ENCODE data around the gene C16orf92.
A peak's percentile ranks its signal among the peaks of the same experiment; 100 is the strongest.
"Not testable (repeated sequence)": the region's sequence is repeated elsewhere in the genome, so short reads cannot be mapped to it uniquely, and the experiment has no call there.

Gene C16orf92

DNA sequence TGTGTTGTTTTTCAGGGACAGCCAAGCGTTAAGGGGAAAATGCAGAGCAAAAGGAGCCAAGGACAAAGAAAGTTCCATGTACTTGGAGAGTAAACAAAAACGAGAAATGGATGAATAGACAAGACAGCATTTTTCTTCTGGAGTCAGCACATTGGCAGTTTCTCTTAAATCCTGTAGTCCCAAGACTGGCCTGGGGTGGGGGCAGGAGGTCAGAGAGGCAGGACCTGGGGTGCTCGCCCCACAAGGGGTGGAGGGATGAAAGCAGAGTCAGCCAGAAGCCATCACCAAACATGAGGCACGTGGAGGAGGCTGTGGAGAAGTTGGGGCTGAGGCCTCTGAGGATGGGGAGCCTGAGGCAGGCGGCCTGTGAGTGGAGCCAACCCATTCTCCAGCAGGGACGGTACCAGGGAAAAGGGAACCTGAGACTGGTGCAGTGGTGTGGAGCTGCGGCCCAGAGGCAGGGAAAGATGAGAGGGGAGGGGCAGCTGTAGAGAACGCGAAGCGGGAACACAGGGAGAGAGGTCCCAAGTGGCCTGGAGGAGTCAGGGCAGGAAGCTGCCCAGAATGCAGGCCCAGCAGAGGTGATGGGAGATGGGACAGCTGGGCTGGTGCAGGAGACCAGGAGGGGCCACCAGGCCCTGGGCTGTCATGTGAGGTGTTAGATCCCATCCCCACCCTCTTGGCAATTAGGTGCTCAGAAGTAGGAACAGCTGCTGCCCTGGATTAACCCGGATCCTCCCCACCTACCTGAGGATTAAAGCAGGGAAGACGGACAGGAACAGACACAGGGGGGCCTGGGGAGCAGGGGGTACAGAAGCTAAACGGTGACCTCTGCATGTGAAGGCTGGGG, 4.8 kb downstream of the C16orf92 start:
- no peak for DNase-seq

- no peak for DNase-seq
Measured at GRCh38 chr16:30028438-30029076, 5.6 kb downstream of the C16orf92 start.

DNA sequence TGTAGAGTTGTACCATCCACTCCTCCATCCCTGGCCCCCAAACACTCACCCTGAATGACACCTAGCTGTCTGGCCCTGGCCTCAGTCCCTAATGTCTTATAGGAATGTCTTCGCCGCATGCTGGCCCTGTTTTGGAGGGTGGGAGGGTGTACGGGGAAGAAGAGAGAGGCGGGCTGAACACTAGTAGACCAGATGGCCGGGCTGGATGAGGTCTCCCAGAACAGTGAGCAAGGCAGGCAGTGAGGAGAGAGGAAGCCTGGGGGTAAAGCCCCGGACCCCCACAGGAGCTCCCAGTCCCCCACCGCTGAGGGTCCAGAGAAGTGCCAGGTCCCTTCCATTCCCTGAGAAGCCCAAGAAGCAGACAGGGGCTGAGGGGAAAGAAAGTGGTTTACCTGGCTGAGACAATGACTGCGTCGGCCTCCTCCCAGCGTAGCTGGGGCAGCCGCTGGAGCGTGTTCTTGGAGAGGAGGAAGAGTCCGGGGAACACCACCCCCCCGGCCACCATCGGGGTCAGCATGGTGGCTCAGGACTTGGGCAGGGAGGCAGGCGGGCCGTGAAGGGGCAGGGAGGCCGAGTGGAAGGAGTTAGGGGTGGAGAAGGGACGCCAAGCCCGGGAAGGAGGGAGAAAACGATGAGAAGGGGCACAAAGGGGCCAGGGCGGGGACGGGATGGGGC, 7.2 kb downstream of the C16orf92 start:
- no peak for DNase-seq

- DNase-seq, result peak; percentile 22
Measured at GRCh38 chr16:30030841-30031413, 7.9 kb downstream of the C16orf92 start, which contains the start of gene TLCD3B. TLCD3B (minus strand) TSS chr16:30031271; CDS start chr16:30030527, 744 bp downstream.

- no peak for DNase-seq
Measured at GRCh38 chr16:30031477-30031918, 8.5 kb downstream of the C16orf92 start.

DNA sequence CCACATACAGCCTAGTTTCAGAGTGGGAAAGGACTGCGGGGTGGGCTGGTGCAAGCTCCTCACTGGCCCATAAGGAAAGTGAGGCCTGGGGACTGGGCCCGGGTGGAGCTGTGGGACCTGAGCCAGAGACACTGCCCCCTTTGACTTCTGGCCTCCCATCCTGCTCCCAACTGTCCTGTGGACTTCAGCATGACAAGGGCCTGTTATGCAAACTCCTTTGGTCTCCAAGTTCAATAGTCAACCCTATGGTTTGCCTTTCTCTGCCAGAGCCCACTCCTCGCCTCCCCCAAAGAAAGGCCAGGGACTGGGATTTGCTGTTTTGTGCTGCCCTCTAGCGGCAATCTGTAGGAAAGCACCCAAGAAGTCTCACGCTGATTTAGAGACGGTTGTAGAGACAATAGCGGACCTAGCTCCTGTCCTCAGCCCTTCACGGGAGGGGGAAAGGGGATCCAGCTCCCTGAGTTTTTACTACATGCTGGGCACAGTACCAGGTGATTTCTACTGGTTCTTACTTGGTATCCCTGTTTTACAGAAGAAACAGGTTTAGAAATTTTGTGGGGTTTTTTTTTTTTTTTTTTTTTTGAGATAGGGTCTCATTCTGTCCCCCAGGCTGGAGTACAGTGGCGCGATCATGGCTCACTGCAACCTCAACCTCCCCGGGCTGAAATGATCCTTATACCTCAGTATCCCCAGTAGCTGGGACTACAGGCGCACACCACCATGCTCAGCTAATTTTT, 9.3 kb downstream of the C16orf92 start:
- peak; percentile 81 for DNase-seq

- no peak for DNase-seq
Measured at GRCh38 chr16:30033270-30033669, 10.3 kb downstream of the C16orf92 start.

DNA sequence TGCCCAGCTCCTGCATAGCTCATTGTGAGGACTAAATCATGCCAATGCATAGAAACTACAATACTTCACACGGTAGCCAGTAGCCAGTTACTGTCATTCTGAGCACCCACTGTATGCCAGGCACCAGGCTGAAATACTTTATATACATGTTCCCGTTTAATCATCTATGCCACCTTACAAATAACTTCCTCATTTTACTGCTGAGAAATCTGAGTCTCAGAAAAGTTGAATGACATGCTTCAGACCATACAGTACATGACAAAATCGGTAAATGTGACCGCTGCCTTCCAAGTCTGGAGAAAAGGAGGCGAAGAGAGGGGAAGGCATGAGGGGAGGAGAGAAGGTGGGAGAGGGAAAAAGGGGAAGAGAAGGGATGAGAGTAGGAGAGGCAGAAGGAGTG, 17.2 kb downstream of the C16orf92 start:
- DNase-seq, result no peak

- not testable (repeated sequence) for DNase-seq
Measured at GRCh38 chr16:30040690-30041089, 17.7 kb downstream of the C16orf92 start.

DNA sequence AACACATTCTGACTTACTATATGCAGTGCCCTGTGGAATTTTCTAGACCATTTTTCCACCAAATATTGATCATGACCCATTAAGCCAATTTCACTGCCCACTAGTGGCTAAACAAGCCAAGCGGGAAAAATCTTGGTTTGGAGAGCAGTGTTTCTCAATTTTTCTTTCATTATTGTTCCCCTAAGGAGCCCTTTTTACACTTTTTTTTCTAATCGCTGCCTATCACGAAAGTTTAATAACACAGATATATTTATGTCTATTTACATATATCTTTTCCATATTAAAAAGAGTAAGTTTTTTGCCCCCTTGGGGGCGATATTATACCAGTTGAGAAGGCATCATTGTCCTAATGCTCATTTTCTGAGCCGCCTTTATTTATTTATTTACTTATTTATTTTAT, 18.8 kb downstream of the C16orf92 start:
- no peak for DNase-seq

- DNase-seq, result no peak
Measured at GRCh38 chr16:30046178-30046577, 23.2 kb downstream of the C16orf92 start.

GRCh38 chr16:30046588-30046987, 23.6 kb downstream of the C16orf92 start:
- no peak for DNase-seq

GRCh38 chr16:30049871-30050270, 26.9 kb downstream of the C16orf92 start:
- DNase-seq, result no peak

DNA sequence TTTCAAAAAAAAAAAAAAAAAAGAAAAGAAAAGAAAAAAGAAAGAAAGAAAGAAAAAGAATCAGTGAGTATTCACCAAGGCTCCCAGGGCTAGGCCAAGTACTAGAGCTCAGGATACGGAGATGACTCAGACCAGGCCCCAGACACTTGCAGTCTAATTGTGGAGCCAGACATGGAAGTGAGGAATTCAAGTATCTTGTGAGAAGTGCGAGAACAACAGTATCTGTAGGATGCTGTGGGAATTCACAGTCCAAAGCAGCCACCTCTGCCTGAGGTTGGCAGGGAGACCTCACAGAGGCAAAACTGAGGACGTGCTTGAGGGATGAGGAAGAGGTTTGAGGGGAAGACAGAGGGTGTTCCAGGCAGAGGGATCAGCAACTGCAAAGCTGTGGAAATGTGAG, 28.5 kb downstream of the C16orf92 start:
- DNase-seq, result no peak

- DNase-seq, result peak; percentile 90
Measured at GRCh38 chr16:30052671-30053372, 29.8 kb downstream of the C16orf92 start.

GRCh38 chr16:30053376-30054015, 30.5 kb downstream of the C16orf92 start:
- no peak for DNase-seq

DNA sequence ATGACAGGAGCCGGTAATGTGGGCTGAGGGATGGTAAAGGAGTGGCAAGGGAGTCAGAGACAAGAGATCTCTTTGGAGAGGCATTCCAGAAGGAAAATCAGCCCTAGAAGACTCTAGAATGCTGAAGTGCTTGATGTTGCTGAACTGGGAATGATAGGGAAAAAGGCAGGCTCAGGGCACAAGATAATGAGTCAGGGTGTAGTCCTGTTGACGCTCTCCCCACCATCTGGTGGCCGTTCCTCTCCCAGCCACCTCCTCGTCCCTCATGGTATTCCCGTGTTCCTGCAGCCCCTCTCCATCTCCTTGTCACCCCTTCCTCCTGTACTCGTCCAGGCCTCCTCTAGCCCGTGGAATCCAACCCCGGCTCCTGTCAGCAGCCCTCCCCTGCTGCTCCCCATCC, 31.5 kb downstream of the C16orf92 start:
- no peak for DNase-seq

- DNase-seq, result no peak
Measured at GRCh38 chr16:30054959-30055553, 32.1 kb downstream of the C16orf92 start.

DNA sequence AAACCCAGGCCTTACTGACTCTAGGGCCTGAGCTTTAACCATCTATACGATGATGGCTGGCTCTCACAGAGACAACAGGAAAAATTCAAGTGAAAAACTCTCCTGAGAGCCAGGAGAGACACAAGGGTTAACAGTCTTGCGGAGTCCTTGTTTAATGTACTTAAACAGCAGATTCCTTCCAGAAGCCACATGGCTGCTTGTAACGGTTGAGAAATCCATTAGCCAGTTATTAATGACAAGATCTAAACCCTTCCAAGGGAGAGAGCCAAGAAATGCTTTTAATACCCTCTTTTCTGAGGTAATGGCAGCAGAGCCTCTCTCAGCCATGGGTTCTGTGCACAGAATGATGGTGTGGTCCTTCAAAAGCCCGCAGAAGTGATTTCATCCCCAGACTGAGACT, 37.3 kb downstream of the C16orf92 start:
- DNase-seq, result no peak

DNA sequence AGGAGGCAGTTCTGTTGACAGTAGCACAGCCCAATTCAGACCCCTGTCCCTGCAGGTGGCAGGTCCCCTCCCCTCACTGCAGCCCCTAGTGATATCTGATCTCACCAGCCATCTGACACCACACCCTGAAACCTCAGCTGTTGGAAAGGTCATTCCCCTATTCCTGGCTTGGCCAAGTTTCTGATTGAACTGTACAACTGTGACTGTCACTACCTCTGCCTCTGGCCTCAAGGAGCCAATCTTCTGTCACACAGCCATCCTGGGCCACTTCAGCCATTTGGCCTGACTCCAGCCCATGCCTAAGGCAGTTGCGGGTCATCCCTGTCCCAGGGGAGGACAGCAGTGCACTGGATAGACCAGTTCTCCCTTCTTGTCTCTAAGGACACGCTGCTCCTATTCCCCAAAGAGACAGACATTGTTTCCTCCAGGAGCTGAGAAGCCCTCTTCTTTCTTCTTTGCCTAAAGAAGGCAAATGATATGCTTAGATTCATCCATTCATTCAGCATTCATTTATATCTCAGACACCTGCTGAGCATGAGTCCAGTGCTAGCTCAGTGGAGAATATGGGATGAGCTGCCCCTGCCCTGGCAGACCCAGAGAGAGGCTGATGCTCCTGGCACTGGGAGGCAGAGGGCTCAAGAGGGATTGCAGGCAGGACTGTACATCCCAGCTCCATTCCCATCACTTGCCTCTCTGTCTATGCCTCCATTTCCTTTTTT, 38.0 kb downstream of the C16orf92 start:
- DNase-seq, result no peak
